Left lung (tissue), 10 donors: ENCODE data around the gene PCDHA11. TPM values are rescaled to one million over a fixed set of nuclear protein-coding genes. Genes with fewer than 3 reads are reported as not detected.

Experiments
- ATAC-seq: fragments of 200-7000 bp; cut with Tn5 transposase; one replicate; pipeline ENCODE4 v1.9.1; 2020; ENCODE audit warnings: moderate library complexity
- DNase-seq, 4 donors: peaks; one replicate each; pipeline ENCODE4 v3.0.0-alpha.2; 2013 to 2020
- H3K27ac ChIP-seq, 2 donors: fragments of 200-600 bp; sonication (generic) in 1 of 2; one replicate each; pipeline versions ENCODE4 v1.5.0 to v1.8.0; 2020 to 2021
- H3K27me3 ChIP-seq, 2 donors: fragments of 200-600 bp; sonication (generic) in 1 of 2; one replicate each; pipeline versions ENCODE4 v1.5.0 to v1.8.0; 2020 to 2021
- H3K36me3 ChIP-seq, 2 donors: fragments of 200-600 bp; sonication (generic) in 1 of 2; one replicate each; pipeline versions ENCODE4 v1.5.0 to v1.8.0; 2020 to 2021
- H3K4me1 ChIP-seq, 2 donors: fragments of 200-600 bp; one replicate each; pipeline ENCODE4 v1.8.0; 2021
- H3K4me3 ChIP-seq, 2 donors: fragments of 200-600 bp; sonication (generic) in 1 of 2; one replicate each; pipeline versions ENCODE4 v1.5.0 to v1.8.0; 2020 to 2021; ENCODE audit warnings: mild to moderate bottlenecking in 1 of 2
- H3K9me3 ChIP-seq, 2 donors: fragments of 200-600 bp; sonication (generic) in 1 of 2; one replicate each; pipeline versions ENCODE4 v1.5.0 to v1.8.0; 2020 to 2021
- CTCF ChIP-seq, 2 donors: fragments of 200-600 bp; sonication (generic) in 1 of 2; IDR thresholded peaks; one replicate each; pipeline versions ENCODE4 v1.5.0 to v1.8.0; 2021; ENCODE audit warnings: antibody characterized with exemption in 2 of 2
- intact Hi-C, 2 donors: fragments of 100-400 bp; cut with DNase I; formaldehyde crosslinking; loops; one replicate each; pipeline versions ENCODE4 v1.11.2 to v1.14.2; 2022
- polyA plus RNA-seq, 6 donors: library from polyadenylated mRNA; unstranded; fragments of 120-200 nt; gene quantifications; one replicate each; pipeline ENCODE4 v1.2.1, GENCODE V29; 2013; ENCODE audit not compliant: insufficient read length in 6 of 6
- total RNA-seq, 2 donors: library from RNA; stranded (reverse); fragmentation: NEBNext Ultra II Directional; extraction: Animal tissue kit (Norgen Biotek cat#: 25700); gene quantifications; one replicate each; pipeline ENCODE4 v1.2.1, GENCODE V29; 2021
- donor health status: DM: no; HTN: yes; CAD: no.
- donor health status: DM: no; HTN: no; CAD: no.

PCDHA11 gene
- total and polyA plus RNA-seq, 8 donors = 0.15 to 1.5 (median 0.42) TPM

GRCh38 chr5:140881889-140882590 is 13.3 kb downstream of the PCDHA11 start, which contains the start of gene PCDHA13:
Gene PCDHA13 (plus strand): TSS chr5:140882124. CDS start chr5:140882269, 145 bp downstream.
- H3K27ac ChIP-seq = no peak within 1 kb of the TSS
- DNase-seq (peak in 2 of 4 donors; percentile 4 to 27), ATAC-seq (peak; percentile 92)
- TF ChIP-seq CTCF (IDR thresholded peaks at IDR 0.05) = peak in 1 of 2 donors; percentile 16
- no peaks in the 10 kb centered on the region for H3K36me3 ChIP-seq
- H3K27me3 ChIP-seq = peaks cover 3 to 68% of the 10 kb centered on the region in 2 donors
- intact Hi-C loops = loop anchor here in 1 of 2 donors (10.0 kb wide), 1 partner anchor 163 kb away; no protein-coding TSS in a partner anchor
- H3K4me3 ChIP-seq = peak within 1 kb of the TSS in 1 of 2 donors; percentile 26
- H3K9me3 ChIP-seq = peaks cover 0 to 30% of the 10 kb centered on the region in 2 donors
- no peaks in the 10 kb centered on the region for H3K4me1 ChIP-seq

GRCh38 chr5:140882591-140882899 is 13.8 kb downstream of the PCDHA11 start:
- Histone ChIP-seq H3K27ac (no peak overlapping the region), H3K4me1 (no peaks in the 10 kb centered on the region), H3K27me3 (peaks cover 3 to 62% of the 10 kb centered on the region in 2 donors), H3K4me3 (peak overlapping the region in 1 of 2 donors; percentile 26), H3K36me3 (no peaks in the 10 kb centered on the region), H3K9me3 (peaks cover 0 to 25% of the 10 kb centered on the region in 2 donors)
- TF ChIP-seq CTCF (IDR thresholded peaks at IDR 0.05) = no peak
- intact Hi-C loops = loop anchor here in 1 of 2 donors (10.0 kb wide), 1 partner anchor 162 kb away; no protein-coding TSS in a partner anchor
- ATAC-seq (peak; percentile 82), DNase-seq (peak in 1 of 4 donors; percentile 2)

GRCh38 chr5:140883373-140883772 is 14.6 kb downstream of the PCDHA11 start:
- peaks cover 3 to 58% of the 10 kb centered on the region in 2 donors for H3K27me3 ChIP-seq

GRCh38 chr5:140883927-140884697 is 15.4 kb downstream of the PCDHA11 start:
- Histone ChIP-seq H3K27ac (no peak overlapping the region), H3K27me3 (peaks cover 3 to 51% of the 10 kb centered on the region in 2 donors), H3K4me3 (no peak overlapping the region), H3K9me3 (peaks cover 0 to 22% of the 10 kb centered on the region in 2 donors), H3K36me3 (no peaks in the 10 kb centered on the region), H3K4me1 (no peaks in the 10 kb centered on the region)
- intact Hi-C loops = loop anchor here in 1 of 2 donors (10.0 kb wide), 1 partner anchor 161 kb away; no protein-coding TSS in a partner anchor
- DNase-seq = no peak
- TF ChIP-seq CTCF (IDR thresholded peaks at IDR 0.05) = no peak
- ATAC-seq = no peak

More at GRCh38 chr5:140883373-140883772, 14.6 kb downstream of the PCDHA11 start:
- intact Hi-C loops = loop anchor here in 1 of 2 donors (10.0 kb wide), 1 partner anchor 161 kb away; no protein-coding TSS in a partner anchor
- Histone ChIP-seq H3K27ac (no peak overlapping the region), H3K4me3 (no peak overlapping the region), H3K4me1 (no peaks in the 10 kb centered on the region), H3K36me3 (no peaks in the 10 kb centered on the region), H3K9me3 (peaks cover 0 to 22% of the 10 kb centered on the region in 2 donors)
- DNase-seq (no peak), ATAC-seq (no peak)
- no peak for TF ChIP-seq CTCF (IDR thresholded peaks at IDR 0.05)

- no peak overlapping the region for H3K4me3 ChIP-seq
- H3K27me3 ChIP-seq = no peaks in the 10 kb centered on the region
- intact Hi-C loops = no loop called here
- no peak for TF ChIP-seq CTCF (IDR thresholded peaks at IDR 0.05)
- ATAC-seq = no peak
- no peak for DNase-seq
- H3K4me1 ChIP-seq = no peaks in the 10 kb centered on the region
- no peak overlapping the region for H3K27ac ChIP-seq
- no peaks in the 10 kb centered on the region for H3K36me3 ChIP-seq
- H3K9me3 ChIP-seq = peaks cover 0 to 24% of the 10 kb centered on the region in 2 donors
Observed at GRCh38 chr5:140916325-140916724, 47.6 kb downstream of the PCDHA11 start.
